Heart left ventricle (tissue), 16 donors: Measurements from ENCODE around the gene CD47. TPM values are rescaled to one million over a fixed set of nuclear protein-coding genes. Genes with fewer than 3 reads are reported as not detected.

Experiments
- ATAC-seq, 4 donors: fragments of 200-7000 bp; cut with Tn5 transposase; one replicate each; pipeline ENCODE4 v1.9.1; 2020 to 2022; ENCODE audit warnings: moderate library complexity in 4 of 4, mild to moderate bottlenecking in 3 of 4, moderate number of reproducible peaks in 1 of 4
- DNase-seq, 5 donors: peaks; one replicate each; pipeline ENCODE4 v3.0.0-alpha.2; 2020
- H3K27ac ChIP-seq, 12 donors: fragments of 200-600 bp; sonication (generic) in 4 of 12; one replicate each; pipeline versions ENCODE4 v1.5.0 to v1.8.0; 2016 to 2022; ENCODE audit warnings: mild to moderate bottlenecking in 2 of 12
- H3K27me3 ChIP-seq, 9 donors: fragments of 200-600 bp; sonication (generic) in 2 of 9; one replicate each; pipeline versions ENCODE4 v1.5.1 to v1.8.0; 2016 to 2022; ENCODE audit warnings: mild to moderate bottlenecking in 3 of 9
- H3K36me3 ChIP-seq, 9 donors: fragments of 200-600 bp; sonication (generic) in 2 of 9; one replicate each; pipeline versions ENCODE4 v1.5.0 to v1.8.0; 2018 to 2022; ENCODE audit warnings: mild to moderate bottlenecking in 2 of 9
- H3K4me1 ChIP-seq, 12 donors: fragments of 200-600 bp; sonication (generic) in 4 of 12; one replicate each; pipeline versions ENCODE4 v1.5.0 to v1.8.0; 2016 to 2022; ENCODE audit warnings: mild to moderate bottlenecking in 3 of 12
- H3K4me3 ChIP-seq, 12 donors: fragments of 200-600 bp; sonication (generic) in 4 of 12; one replicate each; pipeline versions ENCODE4 v1.5.0 to v1.8.0; 2017 to 2022; ENCODE audit warnings: mild to moderate bottlenecking in 9 of 12, moderate library complexity in 4 of 12
- H3K9me3 ChIP-seq, 12 donors: fragments of 200-600 bp; sonication (generic) in 4 of 12; one replicate each; pipeline versions ENCODE4 v1.5.0 to v1.8.0; 2016 to 2022; ENCODE audit warnings: mild to moderate bottlenecking in 1 of 12
- POLR2A ChIP-seq, 2 donors: fragments of 450-650 bp; IDR thresholded peaks; one replicate each; pipeline ENCODE4 v1.6.1; 2017; ENCODE audit warnings: antibody characterized with exemption in 2 of 2, mild to moderate bottlenecking in 2 of 2, moderate library complexity in 2 of 2
- WGBS, 4 donors: extraction: QIAGEN DNeasy Blood & Tissue Kit in 2 of 4; methylation state at CpG; one replicate each; pipeline versions ENCODE4 v1.1.5 to v1.1.7; 2013 to 2018; 5-methylcytosine and 5-hydroxymethylcytosine counted together
- intact Hi-C, 10 donors: fragments of 100-400 bp; cut with DNase I; formaldehyde crosslinking; loops; one replicate each; pipeline versions ENCODE4 v1.11.1 to v1.14.2; 2022
- polyA plus RNA-seq, 2 donors: library from polyadenylated mRNA; stranded (reverse); fragments of 200-250 nt; gene quantifications; one replicate each; pipeline ENCODE4 v1.2.3, GENCODE V29; 2013
- total RNA-seq, 9 donors: library from RNA; depleted of rRNA in 2 of 9; stranded (reverse); fragments of >200 nt in 2 of 9; fragmentation: NEBNext Ultra II Directional in 3 of 9; extraction: Animal tissue kit (Norgen Biotek cat#: 25700) in 3 of 9; gene quantifications; one replicate each; pipeline versions ENCODE4 v1.1.0 to v1.2.4, GENCODE V29; 2016 to 2023
- TF ChIP-seq, protein P1 (sequence below), 12 donors: fragments of 200-600 bp; sonication (generic) in 4 of 12; IDR thresholded peaks; one replicate each; pipeline versions ENCODE4 v1.5.0 to v1.8.0; 2018 to 2022; ENCODE audit warnings: antibody characterized with exemption in 12 of 12, mild to moderate bottlenecking in 5 of 12
- donor health status: ischemic (EF 13 %, LVEDD 7.1; RV severe dilation, severe dysfunction).
- donor health status: healthy with polysubstance abuse.
- donor health status: DM: no; HTN: yes; CAD: no.
- donor health status: DM: no; HTN: no; CAD: no.
- donor health status: ischemic (EF 25% LVEDD 6.9; RV normal size, moderate dysfunction).
- donor health status: ischemic (EF 25% LVEDD 5.7; RV mildly dilated, moderate dysfunction).
- donor health status: healthy.
- donor health status: DM: yes; HTN: yes; CAD: no.
- donor health status: ischemic (EF 35%, LVEDD 5.7; RV mildly dilated, moderate dysfunction).
- donor health status: nonischemic (EF 11% LVEDD 7.7; RV severe dilation, severe dysfunction).
- donor health status: DM: yes; HTN: yes; CAD: no.
- donor health status: PGD.
- donor health status: ischemic (EF 29% LVEDD 5.4; RV normal size, mild dysfunction).
- donor health status: nonischemic (EF 23%, LVEDD 6.1; RV moderate dilation, normal function).

Gene CD47
- total and polyA plus RNA-seq, 11 donors, result 27.7 to 80.6 (median 42.4) TPM

DNA sequence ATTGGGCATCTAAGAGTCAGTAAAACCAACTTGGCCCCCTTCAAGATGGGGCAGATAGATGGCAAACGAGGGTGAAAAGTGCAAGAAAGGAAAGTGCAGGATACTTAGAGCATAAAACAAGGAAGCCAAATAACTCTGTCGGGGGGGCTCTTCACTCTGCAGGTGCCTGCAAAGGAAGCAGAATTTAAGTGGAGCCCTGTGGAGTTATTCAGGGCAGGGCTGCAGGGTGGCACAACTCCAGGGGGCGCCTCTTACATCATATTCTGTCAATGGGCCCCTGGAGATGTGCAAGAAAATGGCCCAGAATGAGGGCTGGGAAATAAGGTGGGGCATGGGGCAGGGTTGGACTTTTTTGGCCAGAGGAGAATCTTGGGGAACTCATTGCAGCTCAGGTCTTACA lies 69.7 kb downstream of the CD47 start:
- Histone ChIP-seq H3K4me1 (peaks cover 0 to 10% (median 0%) of the 10 kb centered on the region in 12 donors), H3K27me3 (no peaks in the 10 kb centered on the region), H3K36me3 (no peaks in the 10 kb centered on the region), H3K9me3 (no peaks in the 10 kb centered on the region), H3K27ac (no peak overlapping the region), H3K4me3 (no peak overlapping the region)
- intact Hi-C loops, result no loop called here
- DNase-seq (no peak), ATAC-seq (no peak)
- TF ChIP-seq, protein P1, sequence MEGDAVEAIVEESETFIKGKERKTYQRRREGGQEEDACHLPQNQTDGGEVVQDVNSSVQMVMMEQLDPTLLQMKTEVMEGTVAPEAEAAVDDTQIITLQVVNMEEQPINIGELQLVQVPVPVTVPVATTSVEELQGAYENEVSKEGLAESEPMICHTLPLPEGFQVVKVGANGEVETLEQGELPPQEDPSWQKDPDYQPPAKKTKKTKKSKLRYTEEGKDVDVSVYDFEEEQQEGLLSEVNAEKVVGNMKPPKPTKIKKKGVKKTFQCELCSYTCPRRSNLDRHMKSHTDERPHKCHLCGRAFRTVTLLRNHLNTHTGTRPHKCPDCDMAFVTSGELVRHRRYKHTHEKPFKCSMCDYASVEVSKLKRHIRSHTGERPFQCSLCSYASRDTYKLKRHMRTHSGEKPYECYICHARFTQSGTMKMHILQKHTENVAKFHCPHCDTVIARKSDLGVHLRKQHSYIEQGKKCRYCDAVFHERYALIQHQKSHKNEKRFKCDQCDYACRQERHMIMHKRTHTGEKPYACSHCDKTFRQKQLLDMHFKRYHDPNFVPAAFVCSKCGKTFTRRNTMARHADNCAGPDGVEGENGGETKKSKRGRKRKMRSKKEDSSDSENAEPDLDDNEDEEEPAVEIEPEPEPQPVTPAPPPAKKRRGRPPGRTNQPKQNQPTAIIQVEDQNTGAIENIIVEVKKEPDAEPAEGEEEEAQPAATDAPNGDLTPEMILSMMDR (IDR thresholded peaks at IDR 0.05), result no peak
- 64 to 84% (median 83%) methylated on average over 3 of the region's 3 CpGs for WGBS, 4 donors

GRCh38 chr3:108018552-108018951 lies 72.3 kb downstream of the CD47 start:
- H3K9me3 ChIP-seq, result no peaks in the 10 kb centered on the region

GRCh38 chr3:108017587-108017986 lies 73.2 kb downstream of the CD47 start:
- Histone ChIP-seq H3K9me3 (no peaks in the 10 kb centered on the region), H3K4me3 (no peak overlapping the region), H3K4me1 (peaks cover 0 to 10% (median 0%) of the 10 kb centered on the region in 12 donors), H3K36me3 (no peaks in the 10 kb centered on the region), H3K27ac (no peak overlapping the region), H3K27me3 (no peaks in the 10 kb centered on the region)
- intact Hi-C loops, result no loop called here
- TF ChIP-seq, protein P1 (IDR thresholded peaks at IDR 0.05), result no peak
- no peak for TF ChIP-seq POLR2A (IDR thresholded peaks at IDR 0.05)
- ATAC-seq (no peak), DNase-seq (no peak)
- 80 to 95% (median 89%) methylated on average over 4 of the region's 4 CpGs for whole genome bisulfite sequencing, 4 donors

More at GRCh38 chr3:108018552-108018951, 72.3 kb downstream of the CD47 start:
- DNase-seq (no peak), ATAC-seq (no peak)
- no peak overlapping the region for H3K27ac ChIP-seq
- H3K4me3 ChIP-seq, result no peak overlapping the region
- intact Hi-C loops, result no loop called here
- no peaks in the 10 kb centered on the region for H3K36me3 ChIP-seq
- TF ChIP-seq, protein P1 (IDR thresholded peaks at IDR 0.05), result no peak
- TF ChIP-seq POLR2A (IDR thresholded peaks at IDR 0.05), result no peak
- WGBS, 4 donors, result 45 to 70% (median 54%) methylated on average over 8 of the region's 8 CpGs
- H3K27me3 ChIP-seq, result no peaks in the 10 kb centered on the region
- H3K4me1 ChIP-seq, result peaks cover 0 to 10% (median 0%) of the 10 kb centered on the region in 12 donors

DNA sequence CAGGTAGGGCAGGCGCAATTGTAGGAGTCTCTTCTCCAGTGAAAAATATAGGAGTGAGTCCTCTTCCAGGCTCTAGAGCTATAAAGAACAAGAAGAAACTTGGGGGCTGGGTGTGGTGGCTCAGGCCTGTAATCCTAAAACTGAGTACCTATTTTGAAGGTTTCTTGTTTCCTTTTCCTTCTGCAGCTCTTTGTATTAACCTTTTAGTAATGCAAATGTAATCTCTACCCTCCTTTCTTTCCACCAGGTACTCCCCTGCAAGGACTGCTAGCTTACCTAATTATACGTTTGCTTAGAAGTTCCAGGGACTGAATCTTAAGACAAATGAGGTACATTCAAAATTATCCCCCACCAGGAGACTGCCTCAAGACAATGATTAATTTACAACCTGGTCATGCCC lies 75.9 kb downstream of the CD47 start:
- no peak overlapping the region for H3K4me3 ChIP-seq
- no peaks in the 10 kb centered on the region for H3K4me1 ChIP-seq
- no peak overlapping the region for H3K27ac ChIP-seq
- WGBS, 4 donors, result 96 to 98% (median 97%) methylated on average over 2 of the region's 2 CpGs
- DNase-seq (no peak), ATAC-seq (no peak)
- H3K27me3 ChIP-seq, result no peaks in the 10 kb centered on the region
- H3K36me3 ChIP-seq, result no peaks in the 10 kb centered on the region
- H3K9me3 ChIP-seq, result no peaks in the 10 kb centered on the region
- TF ChIP-seq, protein P1 (IDR thresholded peaks at IDR 0.05), result no peak
- TF ChIP-seq POLR2A (IDR thresholded peaks at IDR 0.05), result no peak
- intact Hi-C loops, result no loop called here
